Astrocyte (in vitro differentiated cells and primary cell): Measurements from ENCODE around the gene SPTY2D1. TPM values are rescaled to one million over a fixed set of nuclear protein-coding genes. Genes with fewer than 3 reads are reported as not detected.

ENCODE experiments used
- DNase-seq: peaks from one replicate; pipeline ENCODE4 v3.0.0-alpha.2; 2010; ENCODE audit warnings: low read depth
- FAIRE-seq: peaks from 2 replicates; lab custom pipeline; 2011; peaks lifted over from hg19 to GRCh38; lab: Jason Lieb, UNC
- H2AFZ ChIP-seq: 2 replicates; pipeline ENCODE4 v1.6.0; 2012; ENCODE audit warnings: low read depth, low read length, inconsistent platforms
- H3K27ac ChIP-seq: 2 replicates; pipeline ENCODE4 v1.5.1; 2011; ENCODE audit warnings: low read depth, low read length, inconsistent platforms
- H3K27me3 ChIP-seq: 2 replicates; pipeline ENCODE4 v1.6.0; 2011; ENCODE audit warnings: low read length, inconsistent platforms; ENCODE audit not compliant: insufficient read depth
- H3K36me3 ChIP-seq: 2 replicates; pipeline ENCODE4 v1.5.1; 2011; ENCODE audit warnings: low read length, inconsistent platforms; ENCODE audit not compliant: insufficient read depth
- H3K4me1 ChIP-seq: 2 replicates; pipeline ENCODE4 v1.5.1; 2011; ENCODE audit warnings: low read length, inconsistent platforms; ENCODE audit not compliant: insufficient read depth
- H3K4me2 ChIP-seq: 2 replicates; pipeline ENCODE4 v1.6.0; 2012; ENCODE audit warnings: low read length, inconsistent platforms
- H3K4me3 ChIP-seq: 2 replicates; pipeline ENCODE4 v1.5.1; 2011; ENCODE audit warnings: low read depth, mild to moderate bottlenecking, low read length, inconsistent platforms; ENCODE audit not compliant: insufficient read depth
- H3K79me2 ChIP-seq: 2 replicates; pipeline ENCODE4 v1.6.0; 2012; ENCODE audit warnings: mild to moderate bottlenecking, low read length, inconsistent platforms; ENCODE audit not compliant: insufficient read depth
- H3K9ac ChIP-seq: 2 replicates; pipeline ENCODE4 v1.6.0; 2012; ENCODE audit warnings: mild to moderate bottlenecking, low read length, inconsistent platforms
- H3K9me3 ChIP-seq: 2 replicates; pipeline ENCODE4 v1.5.1; 2012; ENCODE audit warnings: low read depth, mild to moderate bottlenecking, low read length, inconsistent platforms; ENCODE audit not compliant: insufficient read depth
- H4K20me1 ChIP-seq: 2 replicates; pipeline ENCODE4 v1.6.0; 2012; ENCODE audit warnings: low read length, inconsistent platforms; ENCODE audit not compliant: insufficient read depth
- H3K27ac Mint-ChIP-seq: one replicate; pipeline ENCODE4 v1.8.0; 2021; ENCODE audit warnings: mild to moderate bottlenecking, mixed read lengths; ENCODE audit not compliant: unreplicated experiment
- H3K27me3 Mint-ChIP-seq: one replicate; pipeline ENCODE4 v1.8.0; 2021; ENCODE audit warnings: low read depth, mixed read lengths; ENCODE audit not compliant: unreplicated experiment
- H3K36me3 Mint-ChIP-seq: one replicate; pipeline ENCODE4 v1.8.0; 2021; ENCODE audit warnings: low read depth, mixed read lengths; ENCODE audit not compliant: unreplicated experiment
- H3K4me1 Mint-ChIP-seq: one replicate; pipeline ENCODE4 v1.8.0; 2021; ENCODE audit warnings: low read depth, mixed read lengths; ENCODE audit not compliant: unreplicated experiment
- H3K4me3 Mint-ChIP-seq: one replicate; pipeline ENCODE4 v1.8.0; 2021; ENCODE audit warnings: mild to moderate bottlenecking, moderate library complexity, mixed read lengths; ENCODE audit not compliant: unreplicated experiment
- H3K9me3 Mint-ChIP-seq: one replicate; pipeline ENCODE4 v1.8.0; 2021; ENCODE audit warnings: mild to moderate bottlenecking, mixed read lengths; ENCODE audit not compliant: unreplicated experiment
- EZH2 ChIP-seq: IDR thresholded peaks from 2 replicates; pipeline ENCODE4 v1.6.1; 2012; ENCODE audit warnings: mild to moderate bottlenecking, low read length, inconsistent platforms; ENCODE audit not compliant: insufficient read depth
- total RNA-seq: library from RNA; stranded (reverse); gene quantifications from 2 replicates; pipeline ENCODE4 v1.2.1, GENCODE V29; 2021
- TF ChIP-seq, protein P1 (sequence below): IDR thresholded peaks from 2 replicates; pipeline ENCODE4 v1.5.1; 2011; ENCODE audit warnings: low read depth, mild to moderate bottlenecking, inconsistent platforms, low read length, moderate library complexity; ENCODE audit not compliant: insufficient read depth

Gene SPTY2D1
- total RNA-seq, 1 donor from 2014 or later, result 24.4 TPM

DNA sequence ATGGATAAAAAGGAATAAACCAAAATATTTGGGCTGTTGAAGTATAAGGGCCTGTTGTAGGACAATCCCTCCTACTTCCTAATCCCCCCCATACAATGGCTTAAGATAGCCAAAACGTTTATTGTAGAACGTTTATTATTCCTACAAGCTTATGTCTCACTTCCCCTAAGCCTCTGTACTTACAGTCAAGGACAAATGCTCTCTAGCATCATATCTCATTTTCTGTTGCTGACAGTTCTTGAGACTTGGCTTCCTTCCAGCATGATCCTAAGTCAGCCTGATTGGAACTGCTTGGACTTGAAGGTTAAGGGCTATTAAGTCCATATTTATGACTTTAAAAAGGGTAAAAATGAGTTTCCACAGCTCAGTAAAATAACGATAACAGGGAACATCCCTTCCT, 25.8 kb downstream of the SPTY2D1 start:
- no peak overlapping the region for H3K9ac ChIP-seq
- H3K27me3 Mint-ChIP-seq, result no peaks in the 10 kb centered on the region
- H3K79me2 ChIP-seq, result peaks cover 5% of the 10 kb centered on the region
- H3K4me3 ChIP-seq, result no peak overlapping the region
- H3K9me3 Mint-ChIP-seq, result no peaks in the 10 kb centered on the region
- peaks cover 5% of the 10 kb centered on the region for H3K36me3 Mint-ChIP-seq
- H3K4me3 Mint-ChIP-seq, result no peak overlapping the region
- no peak overlapping the region for H3K27ac ChIP-seq
- H3K4me1 Mint-ChIP-seq, result peaks cover 3% of the 10 kb centered on the region
- H4K20me1 ChIP-seq, result peaks cover 4% of the 10 kb centered on the region
- FAIRE-seq, result no peak
- H3K36me3 ChIP-seq, result peaks cover 39% of the 10 kb centered on the region
- no peak overlapping the region for H3K4me2 ChIP-seq
- no peaks in the 10 kb centered on the region for H3K9me3 ChIP-seq
- no peak for DNase-seq
- H2AFZ ChIP-seq, result no peak overlapping the region
- H3K27me3 ChIP-seq, result no peaks in the 10 kb centered on the region
- H3K27ac Mint-ChIP-seq, result no peak overlapping the region
- no peaks in the 10 kb centered on the region for H3K4me1 ChIP-seq
- TF ChIP-seq EZH2, result no peak
- TF ChIP-seq, protein P1, sequence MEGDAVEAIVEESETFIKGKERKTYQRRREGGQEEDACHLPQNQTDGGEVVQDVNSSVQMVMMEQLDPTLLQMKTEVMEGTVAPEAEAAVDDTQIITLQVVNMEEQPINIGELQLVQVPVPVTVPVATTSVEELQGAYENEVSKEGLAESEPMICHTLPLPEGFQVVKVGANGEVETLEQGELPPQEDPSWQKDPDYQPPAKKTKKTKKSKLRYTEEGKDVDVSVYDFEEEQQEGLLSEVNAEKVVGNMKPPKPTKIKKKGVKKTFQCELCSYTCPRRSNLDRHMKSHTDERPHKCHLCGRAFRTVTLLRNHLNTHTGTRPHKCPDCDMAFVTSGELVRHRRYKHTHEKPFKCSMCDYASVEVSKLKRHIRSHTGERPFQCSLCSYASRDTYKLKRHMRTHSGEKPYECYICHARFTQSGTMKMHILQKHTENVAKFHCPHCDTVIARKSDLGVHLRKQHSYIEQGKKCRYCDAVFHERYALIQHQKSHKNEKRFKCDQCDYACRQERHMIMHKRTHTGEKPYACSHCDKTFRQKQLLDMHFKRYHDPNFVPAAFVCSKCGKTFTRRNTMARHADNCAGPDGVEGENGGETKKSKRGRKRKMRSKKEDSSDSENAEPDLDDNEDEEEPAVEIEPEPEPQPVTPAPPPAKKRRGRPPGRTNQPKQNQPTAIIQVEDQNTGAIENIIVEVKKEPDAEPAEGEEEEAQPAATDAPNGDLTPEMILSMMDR, result no peak

DNA sequence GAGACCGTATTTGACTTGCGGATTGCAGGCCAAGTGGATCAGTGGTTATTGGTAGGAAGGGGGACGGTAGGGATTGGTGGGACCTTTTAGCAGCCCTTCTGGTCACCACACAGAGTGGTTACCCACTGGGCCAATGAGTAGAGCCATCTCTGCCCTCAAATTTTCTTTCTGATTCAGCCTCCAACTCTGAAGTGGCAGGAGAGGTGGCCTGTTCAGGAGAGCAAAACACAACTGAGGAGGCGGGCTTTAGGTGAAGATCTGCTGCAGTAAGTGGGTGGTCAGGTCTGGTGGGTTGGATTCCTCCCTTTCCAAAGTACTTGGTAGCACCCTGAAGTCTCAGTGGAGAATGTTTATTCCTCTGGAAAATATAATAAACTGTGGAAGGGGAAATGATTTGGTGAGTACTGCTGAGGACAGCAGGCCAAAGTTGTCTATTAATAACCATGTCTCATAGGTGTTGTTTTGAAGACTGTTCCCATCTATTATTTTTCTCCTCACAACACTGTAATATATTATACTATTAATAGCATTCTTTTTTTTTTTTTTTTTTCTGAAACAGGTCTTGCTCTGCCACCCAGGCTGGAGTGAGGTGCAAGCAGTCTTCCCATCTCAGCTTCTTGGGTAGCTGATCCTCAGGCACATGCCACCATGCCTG, 33.1 kb downstream of the SPTY2D1 start:
- H3K4me1 ChIP-seq, result no peaks in the 10 kb centered on the region
- no peak for DNase-seq
- Mint-ChIP-seq H3K9me3 (no peaks in the 10 kb centered on the region), H3K36me3 (peaks cover 10% of the 10 kb centered on the region), H3K27ac (no peak overlapping the region), H3K4me3 (no peak overlapping the region), H3K4me1 (peaks cover 3% of the 10 kb centered on the region), H3K27me3 (no peaks in the 10 kb centered on the region)
- no peak overlapping the region for H2AFZ ChIP-seq
- H4K20me1 ChIP-seq, result peaks cover 3% of the 10 kb centered on the region
- TF ChIP-seq, protein P1, result no peak
- TF ChIP-seq EZH2, result no peak
- H3K27me3 ChIP-seq, result no peaks in the 10 kb centered on the region
- H3K9me3 ChIP-seq, result no peaks in the 10 kb centered on the region
- no peak overlapping the region for H3K4me2 ChIP-seq
- no peak overlapping the region for H3K9ac ChIP-seq
- peaks cover 5% of the 10 kb centered on the region for H3K79me2 ChIP-seq
- H3K4me3 ChIP-seq, result no peak overlapping the region
- FAIRE-seq, result no peak
- no peaks in the 10 kb centered on the region for H3K36me3 ChIP-seq
- no peak overlapping the region for H3K27ac ChIP-seq

DNA sequence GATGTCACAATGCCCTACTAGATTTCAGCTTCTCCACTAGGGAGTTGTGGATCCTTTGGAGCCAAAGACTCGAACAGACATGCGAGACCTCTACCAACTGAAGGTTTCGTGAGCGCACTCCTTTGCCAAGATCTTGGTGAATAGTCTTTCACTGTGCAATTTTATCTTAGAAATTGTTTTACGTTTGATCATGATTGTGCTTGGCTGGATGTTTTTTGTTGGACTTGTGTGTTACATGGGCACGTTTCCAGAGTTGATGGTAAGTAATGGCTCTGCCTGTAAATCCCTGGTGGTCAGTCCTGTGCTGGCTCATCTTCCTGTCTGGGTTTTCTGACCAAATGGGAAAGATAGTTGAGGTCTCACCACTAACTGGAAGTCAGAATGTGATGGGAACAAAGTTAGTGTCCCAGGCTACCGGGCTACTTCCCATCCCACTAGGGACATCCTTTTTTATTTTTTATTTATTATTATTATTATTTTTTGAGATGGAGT, 34.4 kb downstream of the SPTY2D1 start, which contains the start of gene MISFA:
Gene MISFA (plus strand): TSS at position 51 of the 492 bp plus-strand sequence. CDS start 140 bp downstream, at position 191.
- H3K27ac Mint-ChIP-seq, result no peak within 1 kb of the TSS
- H3K9me3 ChIP-seq, result no peaks in the 10 kb centered on the region
- no peak within 1 kb of the TSS for H3K4me2 ChIP-seq
- H3K4me3 ChIP-seq, result no peak within 1 kb of the TSS
- H3K9me3 Mint-ChIP-seq, result no peaks in the 10 kb centered on the region
- H3K4me1 ChIP-seq, result no peaks in the 10 kb centered on the region
- no peak within 1 kb of the TSS for H2AFZ ChIP-seq
- peaks cover 10% of the 10 kb centered on the region for H3K79me2 ChIP-seq
- FAIRE-seq (no peak), DNase-seq (no peak)
- no peak within 1 kb of the TSS for H3K27ac ChIP-seq
- H3K4me3 Mint-ChIP-seq, result no peak within 1 kb of the TSS
- H4K20me1 ChIP-seq, result peaks cover 3% of the 10 kb centered on the region
- no peak within 1 kb of the TSS for H3K9ac ChIP-seq
- H3K36me3 ChIP-seq, result no peaks in the 10 kb centered on the region
- TF ChIP-seq, protein P1, result no peak
- TF ChIP-seq EZH2, result no peak
- H3K4me1 Mint-ChIP-seq, result peaks cover 3% of the 10 kb centered on the region
- H3K27me3 ChIP-seq, result no peaks in the 10 kb centered on the region
- H3K36me3 Mint-ChIP-seq, result peaks cover 6% of the 10 kb centered on the region
- H3K27me3 Mint-ChIP-seq, result no peaks in the 10 kb centered on the region
